Trophoblast cell (in vitro differentiated cells and primary cell): ENCODE data around the gene HERC2.

Experiments used
- DNase-seq, 2 donors: peaks; one replicate each; pipeline ENCODE4 v3.0.0-alpha.2; 2016
- H2AFZ ChIP-seq: 2 replicates; pipeline ENCODE4 v1.6.1; 2013; ENCODE audit warnings: low read length, moderate library complexity, mild to moderate bottlenecking; ENCODE audit not compliant: insufficient read depth, poor library complexity
- H2AK5ac ChIP-seq: 2 replicates; pipeline ENCODE4 v1.6.1; 2013; ENCODE audit warnings: mild to moderate bottlenecking, low read length
- H2BK120ac ChIP-seq: 2 replicates; pipeline ENCODE4 v1.6.1; 2013; ENCODE audit warnings: low read length, mild to moderate bottlenecking, moderate library complexity; ENCODE audit not compliant: insufficient read depth, poor library complexity
- H2BK12ac ChIP-seq: 2 replicates; pipeline ENCODE4 v1.6.1; 2013; ENCODE audit warnings: mild to moderate bottlenecking, low read length, moderate library complexity
- H2BK5ac ChIP-seq: 2 replicates; pipeline ENCODE4 v1.6.1; 2013; ENCODE audit warnings: low read length, low read depth, moderate library complexity, mild to moderate bottlenecking; ENCODE audit not compliant: poor library complexity
- H3K14ac ChIP-seq: 2 replicates; pipeline ENCODE4 v1.6.1; 2013; ENCODE audit warnings: mild to moderate bottlenecking, low read length
- H3K18ac ChIP-seq: 2 replicates; pipeline ENCODE4 v1.6.1; 2013; ENCODE audit warnings: mild to moderate bottlenecking, low read length
- H3K23ac ChIP-seq: 2 replicates; pipeline ENCODE4 v1.6.1; 2013; ENCODE audit warnings: low read length
- H3K27ac ChIP-seq: 2 replicates; pipeline ENCODE4 v1.5.1; 2013; ENCODE audit warnings: low read depth, mild to moderate bottlenecking, inconsistent platforms, low read length, moderate library complexity
- H3K27me3 ChIP-seq: 2 replicates; pipeline ENCODE4 v1.6.1; 2013; ENCODE audit warnings: inconsistent platforms, mild to moderate bottlenecking, low read length, moderate library complexity; ENCODE audit not compliant: insufficient read depth
- H3K36me3 ChIP-seq, 2 experiments: 1 replicate in 1 of 2; 2 replicates in 1 of 2; pipeline ENCODE4 v1.6.1; 2013; ENCODE audit warnings: low read length in 2 of 2, mild to moderate bottlenecking in 2 of 2, moderate library complexity in 1 of 2; ENCODE audit not compliant: insufficient read depth in 2 of 2, control insufficient read depth in 1 of 2
- H3K4ac ChIP-seq: 2 replicates; pipeline ENCODE4 v1.6.1; 2013; ENCODE audit warnings: low read depth, mild to moderate bottlenecking, low read length, moderate library complexity
- H3K4me1 ChIP-seq, 2 experiments: 1 replicate in 1 of 2; 2 replicates in 1 of 2; pipeline ENCODE4 v1.6.1; 2013; ENCODE audit warnings: low read length in 2 of 2, mild to moderate bottlenecking in 2 of 2, moderate library complexity in 1 of 2; ENCODE audit not compliant: insufficient read depth in 2 of 2, control insufficient read depth in 1 of 2
- H3K4me2 ChIP-seq: 2 replicates; pipeline ENCODE4 v1.6.1; 2013; ENCODE audit warnings: inconsistent platforms, mild to moderate bottlenecking, low read length, moderate library complexity
- H3K4me3 ChIP-seq: 2 replicates; pipeline ENCODE4 v1.5.1; 2013; ENCODE audit warnings: mild to moderate bottlenecking, low read depth, low read length, inconsistent platforms
- H3K79me1 ChIP-seq: one replicate; pipeline ENCODE4 v1.6.1; 2013; ENCODE audit warnings: low read length
- H3K79me2 ChIP-seq: 2 replicates; pipeline ENCODE4 v1.6.1; 2013; ENCODE audit warnings: low read length, mild to moderate bottlenecking; ENCODE audit not compliant: control insufficient read depth, insufficient read depth, poor library complexity
- H3K9ac ChIP-seq: 2 replicates; pipeline ENCODE4 v1.6.1; 2013; ENCODE audit warnings: mild to moderate bottlenecking, low read length
- H3K9me3 ChIP-seq: 2 replicates; pipeline ENCODE4 v1.6.1; 2013; ENCODE audit warnings: low read depth, mild to moderate bottlenecking, control low read depth, inconsistent platforms, low read length; ENCODE audit not compliant: insufficient read depth
- H4K12ac ChIP-seq: 2 replicates; pipeline ENCODE4 v1.6.1; 2013; ENCODE audit warnings: low read depth, mild to moderate bottlenecking, low read length, moderate library complexity
- H4K8ac ChIP-seq: 2 replicates; pipeline ENCODE4 v1.6.1; 2013; ENCODE audit warnings: low read depth, mild to moderate bottlenecking, low read length, moderate library complexity
- H4K91ac ChIP-seq: one replicate; pipeline ENCODE4 v1.6.1; 2013; ENCODE audit warnings: low read depth, mild to moderate bottlenecking, low read length, moderate library complexity
- WGBS: extraction: QIAGEN DNeasy Blood & Tissue Kit; methylation state at CpG from one replicate; pipeline ENCODE4 v1.1.7; 2013; ENCODE audit warnings: missing lambda C conversion rate; ENCODE audit not compliant: insufficient read length, insufficient coverage; ENCODE audit errors: extremely low coverage; 5-methylcytosine and 5-hydroxymethylcytosine counted together

HERC2 gene

GRCh38 chr15:28185148-28185895 is 136.7 kb downstream of the HERC2 start:
- no peak overlapping the region for H3K18ac ChIP-seq
- no peak overlapping the region for H3K4ac ChIP-seq
- peak; percentile 64 to 84 for DNase-seq
- no peak overlapping the region for H4K91ac ChIP-seq
- H3K9ac ChIP-seq: no peak overlapping the region
- H3K4me1 ChIP-seq: peaks cover 2 to 4% of the 10 kb centered on the region in 2 experiments
- H3K4me3 ChIP-seq: no peak overlapping the region
- H3K23ac ChIP-seq: no peak overlapping the region
- H3K79me2 ChIP-seq: peaks cover 1% of the 10 kb centered on the region
- no peak overlapping the region for H2BK120ac ChIP-seq
- no peak overlapping the region for H2AK5ac ChIP-seq
- H2BK5ac ChIP-seq: no peak overlapping the region
- no peak overlapping the region for H3K4me2 ChIP-seq
- no peak overlapping the region for H4K12ac ChIP-seq
- no peak overlapping the region for H2BK12ac ChIP-seq
- H2AFZ ChIP-seq: no peak overlapping the region
- H3K27ac ChIP-seq: no peak overlapping the region
- H4K8ac ChIP-seq: no peak overlapping the region
- H3K79me1 ChIP-seq: no peaks in the 10 kb centered on the region
- peaks cover 13 to 21% of the 10 kb centered on the region in 2 experiments for H3K36me3 ChIP-seq
- H3K9me3 ChIP-seq: no peaks in the 10 kb centered on the region
- no peaks in the 10 kb centered on the region for H3K27me3 ChIP-seq
- WGBS: no CpG with 5 or more reads among the region's 9 CpGs
- no peak overlapping the region for H3K14ac ChIP-seq

- no peak overlapping the region for H4K12ac ChIP-seq
- no peak overlapping the region for H3K14ac ChIP-seq
- no peak overlapping the region for H3K18ac ChIP-seq
- H3K36me3 ChIP-seq: peaks cover 16 to 23% of the 10 kb centered on the region in 2 experiments
- no peak overlapping the region for H4K91ac ChIP-seq
- H3K4me2 ChIP-seq: no peak overlapping the region
- H3K27me3 ChIP-seq: no peaks in the 10 kb centered on the region
- H3K79me2 ChIP-seq: peaks cover 1% of the 10 kb centered on the region
- no peak overlapping the region for H2AFZ ChIP-seq
- H2BK120ac ChIP-seq: no peak overlapping the region
- no peak overlapping the region for H2BK5ac ChIP-seq
- H4K8ac ChIP-seq: no peak overlapping the region
- no peak overlapping the region for H3K27ac ChIP-seq
- H3K9ac ChIP-seq: no peak overlapping the region
- H3K9me3 ChIP-seq: no peaks in the 10 kb centered on the region
- H2BK12ac ChIP-seq: no peak overlapping the region
- no CpG with 5 or more reads among the region's 2 CpGs for WGBS
- no peak overlapping the region for H3K4ac ChIP-seq
- no peak for DNase-seq
- H3K23ac ChIP-seq: no peak overlapping the region
- H3K4me3 ChIP-seq: no peak overlapping the region
- peaks cover 2 to 4% of the 10 kb centered on the region in 2 experiments for H3K4me1 ChIP-seq
- no peak overlapping the region for H2AK5ac ChIP-seq
- H3K79me1 ChIP-seq: no peaks in the 10 kb centered on the region
Observed at GRCh38 chr15:28184166-28184565, 137.8 kb downstream of the HERC2 start.

GRCh38 chr15:28182731-28183130 is 139.2 kb downstream of the HERC2 start:
- H2AFZ ChIP-seq: no peak overlapping the region
- H2BK5ac ChIP-seq: no peak overlapping the region
- no peaks in the 10 kb centered on the region for H3K27me3 ChIP-seq
- no peaks in the 10 kb centered on the region for H3K79me1 ChIP-seq
- H3K23ac ChIP-seq: no peak overlapping the region
- no peak overlapping the region for H4K91ac ChIP-seq
- H4K12ac ChIP-seq: no peak overlapping the region
- DNase-seq: no peak
- no peak overlapping the region for H3K18ac ChIP-seq
- H3K4me3 ChIP-seq: no peak overlapping the region
- peaks cover 15 to 19% of the 10 kb centered on the region in 2 experiments for H3K36me3 ChIP-seq
- H3K4me1 ChIP-seq: peaks cover 2 to 4% of the 10 kb centered on the region in 2 experiments
- H3K4ac ChIP-seq: no peak overlapping the region
- H3K9ac ChIP-seq: no peak overlapping the region
- no peak overlapping the region for H2BK12ac ChIP-seq
- no peak overlapping the region for H3K14ac ChIP-seq
- no peaks in the 10 kb centered on the region for H3K9me3 ChIP-seq
- H2AK5ac ChIP-seq: no peak overlapping the region
- no peak overlapping the region for H3K27ac ChIP-seq
- WGBS: no CpG with 5 or more reads among the region's 8 CpGs
- H3K4me2 ChIP-seq: no peak overlapping the region
- H2BK120ac ChIP-seq: no peak overlapping the region
- no peak overlapping the region for H4K8ac ChIP-seq
- peaks cover 1% of the 10 kb centered on the region for H3K79me2 ChIP-seq

GRCh38 chr15:28182216-28182615 is 139.8 kb downstream of the HERC2 start:
- Histone ChIP-seq H2BK12ac (no peak overlapping the region), H3K23ac (no peak overlapping the region), H3K36me3 (peaks cover 16 to 19% of the 10 kb centered on the region in 2 experiments), H3K9me3 (no peaks in the 10 kb centered on the region), H4K91ac (no peak overlapping the region), H3K79me2 (peaks cover 1% of the 10 kb centered on the region), H2AFZ (no peak overlapping the region), H3K4ac (no peak overlapping the region), H4K8ac (no peak overlapping the region), H3K18ac (no peak overlapping the region), H2AK5ac (no peak overlapping the region), H4K12ac (no peak overlapping the region), H3K79me1 (no peaks in the 10 kb centered on the region), H3K4me3 (no peak overlapping the region), H3K27me3 (no peaks in the 10 kb centered on the region), H2BK5ac (no peak overlapping the region), H3K14ac (no peak overlapping the region), H3K4me2 (no peak overlapping the region), H3K27ac (no peak overlapping the region), H2BK120ac (no peak overlapping the region), H3K4me1 (peaks cover 2 to 4% of the 10 kb centered on the region in 2 experiments), H3K9ac (no peak overlapping the region)
- no peak for DNase-seq
- no CpG with 5 or more reads among the region's 8 CpGs for WGBS
